Measurements from ENCODE around the gene RBBP4.

RBBP4 gene
- 96.1 to 137 (median 105) reads per million in 3 donors for total RNA-seq

DNA sequence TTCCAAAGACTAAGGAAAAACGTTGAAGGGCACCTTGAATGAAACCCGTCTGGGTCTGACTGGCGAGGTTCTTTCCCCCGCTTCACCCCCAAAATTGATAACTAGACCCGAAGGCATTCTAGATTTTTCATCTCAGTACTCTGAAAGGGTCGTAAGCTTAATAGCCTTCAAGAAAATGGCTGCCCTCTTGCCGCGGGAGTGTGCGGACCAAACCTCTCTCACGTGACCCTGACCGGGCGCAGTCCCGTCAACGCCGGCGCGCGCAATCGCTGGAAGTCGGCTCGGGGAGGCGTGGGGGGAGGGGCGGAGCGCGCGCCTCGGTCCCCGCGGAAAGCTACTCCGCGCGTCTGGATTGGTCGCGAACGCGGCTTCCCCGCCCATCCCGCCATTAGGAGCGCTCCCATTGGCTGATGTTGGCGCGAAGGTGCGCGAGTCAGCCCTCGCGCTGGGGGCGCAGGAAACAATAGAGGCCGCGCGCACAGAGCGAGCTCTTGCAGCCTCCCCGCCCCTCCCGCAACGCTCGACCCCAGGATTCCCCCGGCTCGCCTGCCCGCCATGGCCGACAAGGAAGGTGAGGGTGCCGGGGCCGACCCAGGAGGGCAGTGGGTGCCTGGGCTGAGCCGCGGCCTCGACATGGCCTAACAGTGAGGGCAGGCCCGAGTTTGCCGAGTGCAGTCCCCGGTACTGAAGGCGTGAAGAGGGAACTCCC, at the start of gene RBBP4:
TSS of gene RBBP4 (plus strand) at position 457 of the 709 bp plus-strand sequence. CDS start at position 556, 99 bp downstream.
- peak; percentile 95 to 97 (median 97) for DNase-seq
- Histone ChIP-seq H3K27me3 (replicated peaks; ENCODE audit: control insufficient read depth, insufficient read depth, low read length, poor library complexity, severe bottlenecking) (no peaks in the 10 kb centered on the region), H3K36me3 (ENCODE audit: control insufficient read depth, insufficient read depth, low read length) (peaks cover 4% of the 10 kb centered on the region), H3K4me1 (ENCODE audit: control insufficient read depth, insufficient read depth, low read length, poor library complexity, severe bottlenecking) (peaks cover 20% of the 10 kb centered on the region), H3K9me3 (ENCODE audit: control insufficient read depth, low read length) (no peaks in the 10 kb centered on the region), H3K27ac (ENCODE audit: insufficient read depth, low read length, poor library complexity, severe bottlenecking) (peak within 1 kb of the TSS; percentile 92), H3K4me3 (ENCODE audit: insufficient read depth, low read depth, low read length, poor library complexity, severe bottlenecking) (peak within 1 kb of the TSS; percentile 68)

DNA sequence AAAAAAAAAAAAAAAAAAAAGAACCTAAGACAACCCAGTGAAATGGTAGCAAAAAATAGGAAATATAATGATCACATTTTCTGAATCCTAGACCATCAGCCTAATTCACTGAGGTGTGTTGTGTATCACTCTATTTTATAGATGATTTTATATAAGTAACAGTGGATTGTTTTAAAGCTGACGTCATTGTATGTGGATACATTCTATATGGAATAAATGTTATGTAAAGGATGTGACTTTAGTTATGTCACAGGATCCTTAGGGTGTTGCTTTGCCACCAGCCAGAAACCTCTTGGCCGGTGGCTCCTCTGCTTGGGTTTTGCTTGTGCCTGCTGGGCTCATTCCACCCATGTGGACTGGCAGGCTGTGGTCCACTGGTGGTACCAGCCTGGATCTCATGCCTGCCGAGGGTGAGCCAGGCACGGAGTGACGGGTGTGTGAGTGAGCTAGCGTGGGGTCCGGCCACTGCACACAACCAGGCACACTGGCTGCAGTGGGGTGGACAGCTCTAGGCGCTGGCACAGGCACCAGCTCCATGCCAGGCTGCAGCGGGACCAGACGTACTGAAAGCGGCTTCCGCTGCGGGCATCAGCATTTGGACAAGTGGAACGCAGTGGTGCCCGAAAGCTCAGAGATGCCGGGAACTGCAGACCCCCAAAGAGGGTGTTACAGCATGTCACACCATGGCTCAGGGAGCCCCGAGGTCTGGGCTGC, 45.1 kb upstream of the RBBP4 start:
- Histone ChIP-seq H3K36me3 (ENCODE audit: control insufficient read depth, insufficient read depth, low read length) (no peaks in the 10 kb centered on the region), H3K4me3 (ENCODE audit: insufficient read depth, low read depth, low read length, poor library complexity, severe bottlenecking) (no peak overlapping the region), H3K4me1 (ENCODE audit: control insufficient read depth, insufficient read depth, low read length, poor library complexity, severe bottlenecking) (no peaks in the 10 kb centered on the region), H3K27ac (ENCODE audit: insufficient read depth, low read length, poor library complexity, severe bottlenecking) (no peak overlapping the region), H3K27me3 (replicated peaks; ENCODE audit: control insufficient read depth, insufficient read depth, low read length, poor library complexity, severe bottlenecking) (no peaks in the 10 kb centered on the region), H3K9me3 (ENCODE audit: control insufficient read depth, low read length) (no peaks in the 10 kb centered on the region)
- no peak for DNase-seq

DNA sequence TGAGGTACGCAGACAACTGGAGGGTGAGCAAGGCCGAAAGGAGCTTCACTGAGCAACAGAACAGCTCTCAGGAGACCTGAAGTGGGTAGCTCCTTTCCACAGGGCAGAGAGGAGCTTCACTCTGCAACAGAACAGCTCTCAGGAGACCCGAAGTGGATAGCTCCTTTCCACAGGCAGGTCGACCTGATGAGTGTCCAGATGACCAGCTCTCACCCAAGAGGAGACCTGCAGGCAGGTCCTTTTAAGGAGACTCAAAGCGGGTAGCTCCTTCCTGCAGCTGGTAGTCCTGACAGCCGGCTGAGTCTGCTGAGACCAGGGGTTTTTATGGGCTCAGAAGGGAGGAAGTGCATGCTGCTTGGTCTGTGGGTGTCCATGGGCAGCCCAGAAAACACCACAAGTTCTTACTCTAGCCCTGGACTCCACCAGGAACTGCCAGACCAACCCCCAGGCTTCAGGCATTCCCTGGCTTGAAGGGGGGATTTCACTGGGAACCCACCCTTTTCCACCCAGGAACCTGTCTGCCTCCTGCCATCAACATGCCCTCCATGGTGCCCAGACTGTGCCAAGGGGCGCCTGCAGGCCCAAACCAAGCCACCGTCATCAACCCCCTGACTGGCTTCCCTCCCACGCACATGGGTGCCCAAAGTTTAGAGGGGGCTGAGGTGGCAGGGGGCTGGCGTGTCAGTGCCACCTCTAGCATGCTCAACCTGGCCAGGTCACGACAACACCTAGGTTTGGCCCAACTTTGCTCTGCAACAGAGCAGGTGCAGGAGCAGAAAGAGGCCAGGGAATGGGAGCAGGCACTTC, 44.2 kb upstream of the RBBP4 start:
- H3K27me3 ChIP-seq (replicated peaks; ENCODE audit: control insufficient read depth, insufficient read depth, low read length, poor library complexity, severe bottlenecking), result no peaks in the 10 kb centered on the region
- no peaks in the 10 kb centered on the region for H3K4me1 ChIP-seq (ENCODE audit: control insufficient read depth, insufficient read depth, low read length, poor library complexity, severe bottlenecking)
- H3K9me3 ChIP-seq (ENCODE audit: control insufficient read depth, low read length), result no peaks in the 10 kb centered on the region
- H3K4me3 ChIP-seq (ENCODE audit: insufficient read depth, low read depth, low read length, poor library complexity, severe bottlenecking), result no peak overlapping the region
- H3K27ac ChIP-seq (ENCODE audit: insufficient read depth, low read length, poor library complexity, severe bottlenecking), result no peak overlapping the region
- no peak for DNase-seq
- no peaks in the 10 kb centered on the region for H3K36me3 ChIP-seq (ENCODE audit: control insufficient read depth, insufficient read depth, low read length)

GRCh38 chr1:32609180-32609579, 41.8 kb upstream of the RBBP4 start:
- no peak for DNase-seq
- Histone ChIP-seq H3K27me3 (replicated peaks; ENCODE audit: control insufficient read depth, insufficient read depth, low read length, poor library complexity, severe bottlenecking) (no peaks in the 10 kb centered on the region), H3K9me3 (ENCODE audit: control insufficient read depth, low read length) (no peaks in the 10 kb centered on the region), H3K4me3 (ENCODE audit: insufficient read depth, low read depth, low read length, poor library complexity, severe bottlenecking) (no peak overlapping the region), H3K36me3 (ENCODE audit: control insufficient read depth, insufficient read depth, low read length) (no peaks in the 10 kb centered on the region), H3K4me1 (ENCODE audit: control insufficient read depth, insufficient read depth, low read length, poor library complexity, severe bottlenecking) (peaks cover 6% of the 10 kb centered on the region), H3K27ac (ENCODE audit: insufficient read depth, low read length, poor library complexity, severe bottlenecking) (no peak overlapping the region)

- H3K4me1 ChIP-seq (ENCODE audit: control insufficient read depth, insufficient read depth, low read length, poor library complexity, severe bottlenecking), result peaks cover 6% of the 10 kb centered on the region
- H3K27me3 ChIP-seq (replicated peaks; ENCODE audit: control insufficient read depth, insufficient read depth, low read length, poor library complexity, severe bottlenecking), result no peaks in the 10 kb centered on the region
- peak overlapping the region; percentile 53 for H3K4me3 ChIP-seq (ENCODE audit: insufficient read depth, low read depth, low read length, poor library complexity, severe bottlenecking)
- H3K9me3 ChIP-seq (ENCODE audit: control insufficient read depth, low read length), result no peaks in the 10 kb centered on the region
- no peaks in the 10 kb centered on the region for H3K36me3 ChIP-seq (ENCODE audit: control insufficient read depth, insufficient read depth, low read length)
- no peak for DNase-seq
- H3K27ac ChIP-seq (ENCODE audit: insufficient read depth, low read length, poor library complexity, severe bottlenecking), result no peak overlapping the region
Measured at GRCh38 chr1:32611859-32612188, 39.2 kb upstream of the RBBP4 start.

GRCh38 chr1:32612189-32612881, 38.7 kb upstream of the RBBP4 start:
- Histone ChIP-seq H3K4me1 (ENCODE audit: control insufficient read depth, insufficient read depth, low read length, poor library complexity, severe bottlenecking) (peaks cover 6% of the 10 kb centered on the region), H3K36me3 (ENCODE audit: control insufficient read depth, insufficient read depth, low read length) (no peaks in the 10 kb centered on the region), H3K9me3 (ENCODE audit: control insufficient read depth, low read length) (no peaks in the 10 kb centered on the region), H3K27me3 (replicated peaks; ENCODE audit: control insufficient read depth, insufficient read depth, low read length, poor library complexity, severe bottlenecking) (no peaks in the 10 kb centered on the region), H3K27ac (ENCODE audit: insufficient read depth, low read length, poor library complexity, severe bottlenecking) (no peak overlapping the region), H3K4me3 (ENCODE audit: insufficient read depth, low read depth, low read length, poor library complexity, severe bottlenecking) (peak overlapping the region; percentile 53)
- DNase-seq, result peak; percentile 5 to 21 (median 11)

DNA sequence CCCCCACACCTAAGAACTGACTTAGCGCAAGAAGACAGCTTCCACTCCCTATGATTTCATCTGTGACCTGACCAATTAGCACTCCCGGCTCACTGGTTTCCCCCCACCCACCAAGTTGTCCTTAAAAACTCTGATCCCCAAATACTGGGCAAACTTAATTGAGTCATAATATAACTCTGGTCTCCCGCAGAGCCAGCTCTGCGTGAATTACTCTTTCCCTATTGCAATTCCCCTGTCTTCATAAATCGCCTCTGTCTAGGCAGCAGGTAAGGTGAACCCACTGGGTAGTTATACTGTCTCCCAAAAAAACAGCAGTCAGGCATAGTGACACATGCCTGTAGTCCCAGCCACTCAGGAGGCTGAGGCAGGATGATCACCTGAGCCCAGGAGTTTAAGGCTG, 37.5 kb upstream of the RBBP4 start:
- Histone ChIP-seq H3K36me3 (ENCODE audit: control insufficient read depth, insufficient read depth, low read length) (no peaks in the 10 kb centered on the region), H3K27ac (ENCODE audit: insufficient read depth, low read length, poor library complexity, severe bottlenecking) (no peak overlapping the region), H3K4me3 (ENCODE audit: insufficient read depth, low read depth, low read length, poor library complexity, severe bottlenecking) (no peak overlapping the region), H3K4me1 (ENCODE audit: control insufficient read depth, insufficient read depth, low read length, poor library complexity, severe bottlenecking) (peaks cover 6% of the 10 kb centered on the region), H3K9me3 (ENCODE audit: control insufficient read depth, low read length) (no peaks in the 10 kb centered on the region), H3K27me3 (replicated peaks; ENCODE audit: control insufficient read depth, insufficient read depth, low read length, poor library complexity, severe bottlenecking) (no peaks in the 10 kb centered on the region)
- DNase-seq, result no peak

GRCh38 chr1:32618673-32619221, 32.3 kb upstream of the RBBP4 start:
- no peak overlapping the region for H3K27ac ChIP-seq (ENCODE audit: insufficient read depth, low read length, poor library complexity, severe bottlenecking)
- H3K4me3 ChIP-seq (ENCODE audit: insufficient read depth, low read depth, low read length, poor library complexity, severe bottlenecking), result no peak overlapping the region
- no peaks in the 10 kb centered on the region for H3K9me3 ChIP-seq (ENCODE audit: control insufficient read depth, low read length)
- no peak for DNase-seq
- H3K36me3 ChIP-seq (ENCODE audit: control insufficient read depth, insufficient read depth, low read length), result no peaks in the 10 kb centered on the region
- H3K27me3 ChIP-seq (replicated peaks; ENCODE audit: control insufficient read depth, insufficient read depth, low read length, poor library complexity, severe bottlenecking), result no peaks in the 10 kb centered on the region
- H3K4me1 ChIP-seq (ENCODE audit: control insufficient read depth, insufficient read depth, low read length, poor library complexity, severe bottlenecking), result peaks cover 2% of the 10 kb centered on the region

DNA sequence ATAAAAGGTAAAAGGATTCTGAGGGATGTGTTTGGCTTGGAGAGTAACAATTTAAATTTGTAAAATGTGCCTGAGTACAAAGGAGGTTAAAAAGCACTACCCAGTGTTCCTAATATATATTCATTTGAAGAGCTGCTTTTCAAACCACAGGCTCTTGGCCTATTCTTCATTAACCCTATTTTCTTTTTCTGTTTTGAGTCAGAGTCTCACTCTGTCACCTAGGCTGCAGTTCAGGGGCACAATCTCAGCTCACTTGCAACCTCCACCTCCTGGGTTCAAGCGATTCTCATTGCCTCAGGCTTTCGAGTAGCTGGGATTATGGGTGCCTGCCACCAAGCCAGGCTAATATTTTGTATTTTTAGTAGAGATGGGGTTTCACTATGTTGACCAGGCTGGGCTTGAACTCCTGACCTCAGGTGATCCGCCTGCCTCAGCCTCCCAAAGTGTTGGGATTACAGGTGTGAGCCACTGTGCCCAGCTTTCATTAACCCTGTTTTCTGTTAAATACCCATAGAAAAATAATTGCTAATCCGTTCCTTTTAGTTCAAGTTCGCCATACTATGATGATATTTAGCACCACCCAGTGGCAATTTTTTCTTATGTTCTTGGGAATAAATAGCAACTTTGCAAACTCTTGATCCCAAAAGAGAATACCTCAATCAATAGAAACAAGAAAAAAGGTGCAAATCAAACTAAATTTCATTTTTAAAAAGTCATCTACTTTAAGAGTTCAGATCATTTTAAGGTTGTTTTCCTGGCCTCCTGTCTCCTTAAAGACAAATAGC, 31.1 kb upstream of the RBBP4 start:
- H3K27me3 ChIP-seq (replicated peaks; ENCODE audit: control insufficient read depth, insufficient read depth, low read length, poor library complexity, severe bottlenecking), result no peaks in the 10 kb centered on the region
- no peak overlapping the region for H3K4me3 ChIP-seq (ENCODE audit: insufficient read depth, low read depth, low read length, poor library complexity, severe bottlenecking)
- DNase-seq, result no peak
- no peaks in the 10 kb centered on the region for H3K36me3 ChIP-seq (ENCODE audit: control insufficient read depth, insufficient read depth, low read length)
- H3K27ac ChIP-seq (ENCODE audit: insufficient read depth, low read length, poor library complexity, severe bottlenecking), result no peak overlapping the region
- H3K4me1 ChIP-seq (ENCODE audit: control insufficient read depth, insufficient read depth, low read length, poor library complexity, severe bottlenecking), result peaks cover 5% of the 10 kb centered on the region
- H3K9me3 ChIP-seq (ENCODE audit: control insufficient read depth, low read length), result no peaks in the 10 kb centered on the region

Data from effector memory CD4-positive, alpha-beta T cell (primary cell).